ENCODE measurements around the gene ABLIM2. TPM values are rescaled to one million over a fixed set of nuclear protein-coding genes. Genes with fewer than 3 reads are reported as not detected.

The ABLIM2 gene
- total and polyA plus RNA-seq, 3 donors from 2014 or later, result 5.2 to 7.5 (median 6.9) TPM

DNA sequence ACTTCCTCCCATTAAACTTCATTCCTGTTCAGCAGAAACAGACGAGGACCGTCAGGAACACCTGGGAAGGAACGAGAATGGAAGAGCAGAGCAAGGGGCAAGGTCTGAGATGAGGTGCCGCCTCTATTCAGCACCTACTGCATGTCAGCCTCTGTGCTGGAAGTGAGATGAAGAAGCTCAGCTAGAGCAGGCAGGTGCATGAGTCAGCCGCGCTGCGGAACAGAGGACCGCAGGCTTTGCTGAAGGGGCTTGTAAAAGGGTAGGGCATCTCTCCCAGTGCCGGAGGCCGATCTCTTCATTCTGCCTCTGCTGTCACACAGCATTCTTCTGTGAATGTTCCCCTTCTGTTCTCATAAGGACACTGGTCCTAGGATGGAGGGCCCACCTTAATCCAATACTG is 6.1 kb upstream of the ABLIM2 start:
- H3K27me3 ChIP-seq, result no peaks in the 10 kb centered on the region
- no peak for DNase-seq
- TF ChIP-seq POLR2A (IDR thresholded peaks at IDR 0.05), result no peak
- no peak for TF ChIP-seq CTCF (IDR thresholded peaks at IDR 0.05)
- 92 to 98% methylated on average over 10 of the region's 10 CpGs for WGBS, 2 donors
- H3K36me3 ChIP-seq (ENCODE audit: low read depth, missing control alignments), result no peaks in the 10 kb centered on the region
- H3K4me3 ChIP-seq, result no peak overlapping the region
- H3K27ac ChIP-seq, result no peak overlapping the region
- peaks cover 10% of the 10 kb centered on the region for H3K4me1 ChIP-seq
- intact Hi-C loops (cut with DNase I; ENCODE audit: low total_unique reads), result no loop called here
- H3K9me3 ChIP-seq, result no peaks in the 10 kb centered on the region

DNA sequence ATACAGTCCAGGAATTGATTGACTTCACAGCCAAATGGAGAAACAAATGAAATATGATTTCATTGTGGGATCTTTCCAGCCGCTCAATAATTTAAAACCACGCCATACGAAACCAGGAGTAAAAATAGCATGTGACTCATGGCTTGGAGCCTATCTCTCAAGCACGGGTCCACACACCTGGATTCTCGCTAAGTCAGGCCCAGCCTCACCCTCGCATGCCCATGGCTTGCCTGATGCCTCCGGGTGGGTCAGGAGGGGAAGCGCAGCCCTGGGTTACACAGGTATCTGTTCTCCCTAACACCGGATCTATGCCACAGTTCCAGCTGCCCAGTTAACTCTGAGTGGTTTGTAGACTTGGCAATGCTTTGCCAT is 5.6 kb upstream of the ABLIM2 start:
- Histone ChIP-seq H3K4me3 (no peak overlapping the region), H3K27ac (no peak overlapping the region), H3K27me3 (no peaks in the 10 kb centered on the region), H3K9me3 (no peaks in the 10 kb centered on the region), H3K36me3 (ENCODE audit: low read depth, missing control alignments) (no peaks in the 10 kb centered on the region), H3K4me1 (peaks cover 15% of the 10 kb centered on the region)
- intact Hi-C loops (cut with DNase I; ENCODE audit: low total_unique reads), result no loop called here
- WGBS, 2 donors, result 85 to 90% methylated on average over 5 to 9 of the region's 9 CpGs
- DNase-seq, result no peak
- TF ChIP-seq CTCF (IDR thresholded peaks at IDR 0.05), result no peak
- no peak for TF ChIP-seq POLR2A (IDR thresholded peaks at IDR 0.05)

DNA sequence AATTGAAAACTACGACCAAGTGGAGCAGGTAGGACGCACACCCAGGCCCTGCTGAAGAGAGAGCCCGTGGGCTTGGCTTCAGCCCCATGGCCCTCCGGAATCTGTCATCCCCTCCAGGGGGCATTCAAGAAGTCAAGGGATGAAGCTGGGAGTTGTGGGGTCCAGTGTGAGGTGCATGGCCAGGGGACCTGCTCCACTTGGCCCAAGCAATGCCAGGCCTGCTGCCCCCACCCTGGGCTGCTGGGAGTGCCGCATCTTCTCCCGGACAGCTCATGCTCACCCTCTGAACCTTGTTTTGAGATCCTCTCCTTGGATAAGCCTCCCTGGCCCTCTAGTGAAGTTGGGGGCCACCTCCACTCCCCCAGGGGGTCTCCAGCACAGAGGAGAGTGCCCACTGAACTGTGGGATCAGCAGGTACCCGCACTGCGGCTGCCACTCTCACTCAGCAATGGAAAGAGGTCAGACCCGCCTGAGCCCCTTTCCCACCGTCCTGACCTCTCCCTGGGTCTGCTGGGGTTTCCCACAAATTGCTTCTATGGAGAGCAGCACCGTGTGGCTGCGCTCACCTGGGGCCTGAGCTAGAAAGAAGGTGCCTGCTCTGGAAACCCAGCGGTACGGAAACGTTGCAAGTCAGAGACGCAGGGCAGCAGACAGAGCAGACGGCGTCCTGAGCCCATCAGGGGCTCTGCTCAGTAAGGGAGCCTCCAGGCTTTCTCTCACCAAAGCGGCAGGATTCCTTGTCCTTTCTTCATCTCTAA is 5.0 kb upstream of the ABLIM2 start:
- no peaks in the 10 kb centered on the region for H3K36me3 ChIP-seq (ENCODE audit: low read depth, missing control alignments)
- no peaks in the 10 kb centered on the region for H3K27me3 ChIP-seq
- TF ChIP-seq CTCF (IDR thresholded peaks at IDR 0.05) (no peak), POLR2A (IDR thresholded peaks at IDR 0.05) (no peak)
- peaks cover 16% of the 10 kb centered on the region for H3K4me1 ChIP-seq
- WGBS, 2 donors, result 83 to 87% methylated on average over 16 to 19 of the region's 19 CpGs
- no peak for DNase-seq
- no peak overlapping the region for H3K4me3 ChIP-seq
- no peak overlapping the region for H3K27ac ChIP-seq
- no peaks in the 10 kb centered on the region for H3K9me3 ChIP-seq
- intact Hi-C loops (cut with DNase I; ENCODE audit: low total_unique reads), result no loop called here

DNA sequence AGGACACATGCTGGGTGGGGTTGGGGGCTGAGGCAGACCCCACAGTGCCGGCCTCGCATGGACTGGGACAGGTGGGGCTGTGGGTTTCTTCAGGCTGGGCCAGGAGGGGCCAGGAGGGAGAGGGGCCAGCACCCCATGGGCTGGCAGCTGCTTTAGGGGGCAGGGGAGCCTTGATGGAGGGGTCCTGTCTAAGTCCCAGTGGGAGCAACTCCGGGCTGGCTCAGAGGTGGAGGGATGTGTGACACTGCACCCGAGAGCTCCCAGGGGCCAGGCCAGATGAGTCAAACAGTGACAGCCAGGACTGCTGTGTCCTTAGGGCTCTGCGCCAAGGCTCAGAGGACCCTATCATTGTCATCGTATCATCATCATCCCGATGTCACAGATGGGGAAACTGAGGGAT is 4.4 kb upstream of the ABLIM2 start:
- H3K4me1 ChIP-seq, result peaks cover 16% of the 10 kb centered on the region
- no peak overlapping the region for H3K27ac ChIP-seq
- H3K9me3 ChIP-seq, result no peaks in the 10 kb centered on the region
- 89 to 95% methylated on average over 7 of the region's 7 CpGs for WGBS, 2 donors
- intact Hi-C loops (cut with DNase I; ENCODE audit: low total_unique reads), result no loop called here
- H3K36me3 ChIP-seq (ENCODE audit: low read depth, missing control alignments), result no peaks in the 10 kb centered on the region
- H3K27me3 ChIP-seq, result no peaks in the 10 kb centered on the region
- no peak for TF ChIP-seq POLR2A (IDR thresholded peaks at IDR 0.05)
- TF ChIP-seq CTCF (IDR thresholded peaks at IDR 0.05), result no peak
- no peak overlapping the region for H3K4me3 ChIP-seq
- no peak for DNase-seq

DNA sequence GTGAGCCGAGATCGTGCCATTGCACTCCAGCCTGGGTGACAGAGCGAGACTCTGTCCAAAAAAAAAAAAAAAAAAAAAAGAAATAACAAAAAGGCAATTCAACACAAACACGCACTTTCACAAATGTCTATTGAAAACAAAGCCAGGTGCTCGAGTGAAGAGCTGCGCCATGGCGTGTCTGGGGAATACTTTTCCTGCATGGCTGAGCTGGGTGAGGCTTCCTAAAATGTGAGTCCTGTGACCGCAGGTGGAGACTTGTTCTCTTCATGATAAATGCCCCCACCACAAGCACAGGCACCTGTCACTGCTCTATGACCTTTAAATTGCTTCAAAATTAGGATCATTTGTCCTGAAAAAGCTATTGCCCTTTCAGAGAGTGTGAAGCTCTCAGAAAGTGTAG is 4.0 kb upstream of the ABLIM2 start:
- Histone ChIP-seq H3K36me3 (ENCODE audit: low read depth, missing control alignments) (no peaks in the 10 kb centered on the region), H3K9me3 (no peaks in the 10 kb centered on the region), H3K27me3 (no peaks in the 10 kb centered on the region), H3K27ac (no peak overlapping the region), H3K4me3 (no peak overlapping the region), H3K4me1 (peaks cover 16% of the 10 kb centered on the region)
- intact Hi-C loops (cut with DNase I; ENCODE audit: low total_unique reads), result no loop called here
- TF ChIP-seq POLR2A (IDR thresholded peaks at IDR 0.05) (no peak), CTCF (IDR thresholded peaks at IDR 0.05) (no peak)
- no peak for DNase-seq
- WGBS, 2 donors, result 86 to 89% methylated on average over 8 of the region's 8 CpGs
